Measurements from ENCODE around the gene C12orf56. TPM values are rescaled to one million over a fixed set of nuclear protein-coding genes. Genes with fewer than 3 reads are reported as not detected.

C12orf56 gene
- total RNA-seq, 1 donor from 2014 or later = 0.10 TPM

DNA sequence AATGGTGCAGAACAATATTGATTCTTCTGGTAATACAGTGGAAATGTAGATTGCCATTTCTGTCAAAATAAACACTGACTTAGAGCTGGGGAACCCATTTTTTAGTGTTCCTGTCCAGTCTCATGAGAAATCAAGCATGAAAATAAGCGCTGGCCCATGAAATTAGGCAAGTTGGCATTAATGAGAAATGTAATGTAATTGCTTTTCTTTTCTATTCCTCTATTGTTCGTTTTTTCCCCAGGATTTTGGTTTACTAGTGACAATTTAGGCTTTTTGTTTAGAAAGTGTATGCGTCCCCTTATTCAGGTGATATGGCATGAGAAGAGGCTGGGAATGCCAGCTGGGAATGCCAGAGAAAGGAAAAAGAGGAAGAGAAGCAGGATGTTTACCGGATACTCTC is 104.0 kb downstream of the C12orf56 start:
- DNase-seq (ENCODE audit: low spot score) = no peak
- TF ChIP-seq, protein P1, sequence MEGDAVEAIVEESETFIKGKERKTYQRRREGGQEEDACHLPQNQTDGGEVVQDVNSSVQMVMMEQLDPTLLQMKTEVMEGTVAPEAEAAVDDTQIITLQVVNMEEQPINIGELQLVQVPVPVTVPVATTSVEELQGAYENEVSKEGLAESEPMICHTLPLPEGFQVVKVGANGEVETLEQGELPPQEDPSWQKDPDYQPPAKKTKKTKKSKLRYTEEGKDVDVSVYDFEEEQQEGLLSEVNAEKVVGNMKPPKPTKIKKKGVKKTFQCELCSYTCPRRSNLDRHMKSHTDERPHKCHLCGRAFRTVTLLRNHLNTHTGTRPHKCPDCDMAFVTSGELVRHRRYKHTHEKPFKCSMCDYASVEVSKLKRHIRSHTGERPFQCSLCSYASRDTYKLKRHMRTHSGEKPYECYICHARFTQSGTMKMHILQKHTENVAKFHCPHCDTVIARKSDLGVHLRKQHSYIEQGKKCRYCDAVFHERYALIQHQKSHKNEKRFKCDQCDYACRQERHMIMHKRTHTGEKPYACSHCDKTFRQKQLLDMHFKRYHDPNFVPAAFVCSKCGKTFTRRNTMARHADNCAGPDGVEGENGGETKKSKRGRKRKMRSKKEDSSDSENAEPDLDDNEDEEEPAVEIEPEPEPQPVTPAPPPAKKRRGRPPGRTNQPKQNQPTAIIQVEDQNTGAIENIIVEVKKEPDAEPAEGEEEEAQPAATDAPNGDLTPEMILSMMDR (IDR thresholded peaks at IDR 0.05) = no peak
- peaks cover 2% of the 10 kb centered on the region for H3K9me3 Mint-ChIP-seq (ENCODE audit: low read depth)
- H3K27me3 Mint-ChIP-seq (ENCODE audit: low read depth) = no peaks in the 10 kb centered on the region
- no peak overlapping the region for H3K4me3 Mint-ChIP-seq (ENCODE audit: unreplicated experiment)
- no peak overlapping the region for H3K27ac Mint-ChIP-seq (ENCODE audit: unreplicated experiment)
- no peaks in the 10 kb centered on the region for H3K4me1 Mint-ChIP-seq (ENCODE audit: low read depth)
- H3K36me3 Mint-ChIP-seq (ENCODE audit: low read depth) = no peaks in the 10 kb centered on the region

DNA sequence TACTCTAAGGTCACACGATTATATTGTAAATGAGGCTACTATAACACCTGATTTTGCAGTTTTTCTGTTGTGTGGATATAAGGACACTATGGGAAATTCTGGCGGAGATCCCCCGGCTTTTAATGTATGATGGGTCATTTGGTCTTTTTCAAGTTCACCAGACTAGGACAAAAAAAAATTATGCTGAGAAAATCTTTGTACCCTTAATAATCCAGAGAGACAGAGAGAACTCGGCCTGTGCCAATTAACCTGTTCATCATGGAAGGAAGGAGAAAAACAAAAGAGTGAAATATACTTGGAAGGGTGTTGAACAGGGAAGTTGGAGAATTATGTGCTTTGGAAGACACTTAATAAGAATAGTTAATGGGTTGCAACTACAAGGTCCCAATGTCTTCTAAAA is 106.3 kb downstream of the C12orf56 start:
- H3K36me3 Mint-ChIP-seq (ENCODE audit: low read depth) = no peaks in the 10 kb centered on the region
- no peaks in the 10 kb centered on the region for H3K4me1 Mint-ChIP-seq (ENCODE audit: low read depth)
- H3K27ac Mint-ChIP-seq (ENCODE audit: unreplicated experiment) = no peak overlapping the region
- H3K4me3 Mint-ChIP-seq (ENCODE audit: unreplicated experiment) = no peak overlapping the region
- peaks cover 2% of the 10 kb centered on the region for H3K9me3 Mint-ChIP-seq (ENCODE audit: low read depth)
- TF ChIP-seq, protein P1 (IDR thresholded peaks at IDR 0.05) = no peak
- no peak for DNase-seq (ENCODE audit: low spot score)
- H3K27me3 Mint-ChIP-seq (ENCODE audit: low read depth) = no peaks in the 10 kb centered on the region

GRCh38 chr12:64278421-64278820 is 112.1 kb downstream of the C12orf56 start:
- Mint-ChIP-seq H3K4me3 (ENCODE audit: unreplicated experiment) (no peak overlapping the region), H3K27me3 (ENCODE audit: low read depth) (no peaks in the 10 kb centered on the region)
- TF ChIP-seq, protein P1 (IDR thresholded peaks at IDR 0.05) = no peak

GRCh38 chr12:64273527-64274403 is 116.8 kb downstream of the C12orf56 start:
- Mint-ChIP-seq H3K4me1 (ENCODE audit: low read depth) (no peaks in the 10 kb centered on the region), H3K36me3 (ENCODE audit: low read depth) (no peaks in the 10 kb centered on the region), H3K27ac (ENCODE audit: unreplicated experiment) (no peak overlapping the region), H3K9me3 (ENCODE audit: low read depth) (peaks cover 3% of the 10 kb centered on the region), H3K27me3 (ENCODE audit: low read depth) (no peaks in the 10 kb centered on the region), H3K4me3 (ENCODE audit: unreplicated experiment) (no peak overlapping the region)
- TF ChIP-seq, protein P1 (IDR thresholded peaks at IDR 0.05) = peak; percentile 62
- no peak for DNase-seq (ENCODE audit: low spot score)

More at GRCh38 chr12:64278421-64278820, 112.1 kb downstream of the C12orf56 start:
- peaks cover 3% of the 10 kb centered on the region for H3K9me3 Mint-ChIP-seq (ENCODE audit: low read depth)
- no peak overlapping the region for H3K27ac Mint-ChIP-seq (ENCODE audit: unreplicated experiment)
- DNase-seq (ENCODE audit: low spot score) = no peak
- H3K36me3 Mint-ChIP-seq (ENCODE audit: low read depth) = no peaks in the 10 kb centered on the region
- H3K4me1 Mint-ChIP-seq (ENCODE audit: low read depth) = no peaks in the 10 kb centered on the region

DNA sequence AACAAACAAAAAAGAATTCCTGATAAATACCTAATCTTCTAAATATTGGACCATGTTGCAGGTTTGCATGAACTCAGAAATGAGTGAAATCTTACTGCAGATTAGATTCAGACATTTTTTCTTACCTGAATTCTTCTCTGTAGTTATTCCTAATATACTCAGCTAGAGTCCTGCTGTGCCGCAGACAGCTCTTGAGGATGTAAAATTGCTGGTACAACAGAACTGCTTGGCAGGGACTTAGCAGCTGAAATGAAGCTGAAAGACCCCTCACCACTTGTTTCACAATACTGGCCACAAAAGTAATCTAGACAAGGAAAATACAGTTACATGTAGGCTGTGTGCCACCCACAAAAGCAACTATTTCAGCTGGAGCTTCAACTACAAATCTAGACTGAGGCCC is 120.1 kb downstream of the C12orf56 start:
- Mint-ChIP-seq H3K27ac (ENCODE audit: unreplicated experiment) (no peak overlapping the region), H3K9me3 (ENCODE audit: low read depth) (no peaks in the 10 kb centered on the region), H3K36me3 (ENCODE audit: low read depth) (no peaks in the 10 kb centered on the region), H3K4me1 (ENCODE audit: low read depth) (no peaks in the 10 kb centered on the region), H3K4me3 (ENCODE audit: unreplicated experiment) (no peak overlapping the region), H3K27me3 (ENCODE audit: low read depth) (no peaks in the 10 kb centered on the region)
- DNase-seq (ENCODE audit: low spot score) = no peak
- TF ChIP-seq, protein P1 (IDR thresholded peaks at IDR 0.05) = no peak

Measured in chondrocyte (in vitro differentiated cells).